Measurements from ENCODE around the gene LRRTM4.

Gene LRRTM4

DNA sequence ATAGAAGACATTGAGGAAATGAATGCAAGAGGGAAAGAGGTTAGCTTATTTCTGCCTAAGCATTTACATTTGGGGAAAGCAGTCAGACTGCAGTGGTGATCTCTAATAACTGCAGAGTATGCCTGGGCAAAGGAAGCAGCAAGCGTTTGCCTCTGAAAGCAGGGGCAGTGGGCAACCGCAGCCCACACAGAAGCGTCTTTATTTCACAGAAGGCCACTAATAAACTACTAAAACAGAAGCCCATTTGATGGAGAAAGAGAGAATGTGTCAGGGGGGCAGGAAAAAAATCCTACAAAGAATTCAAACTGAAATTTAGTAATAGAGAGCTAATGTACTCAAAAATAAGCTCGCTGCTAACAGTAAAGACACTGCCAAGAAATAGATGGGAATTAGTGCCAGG lies 53.1 kb downstream of the LRRTM4 start:
- no peak for DNase-seq

GRCh38 chr2:77459840-77460239 lies 62.3 kb downstream of the LRRTM4 start:
- DNase-seq, result no peak

DNA sequence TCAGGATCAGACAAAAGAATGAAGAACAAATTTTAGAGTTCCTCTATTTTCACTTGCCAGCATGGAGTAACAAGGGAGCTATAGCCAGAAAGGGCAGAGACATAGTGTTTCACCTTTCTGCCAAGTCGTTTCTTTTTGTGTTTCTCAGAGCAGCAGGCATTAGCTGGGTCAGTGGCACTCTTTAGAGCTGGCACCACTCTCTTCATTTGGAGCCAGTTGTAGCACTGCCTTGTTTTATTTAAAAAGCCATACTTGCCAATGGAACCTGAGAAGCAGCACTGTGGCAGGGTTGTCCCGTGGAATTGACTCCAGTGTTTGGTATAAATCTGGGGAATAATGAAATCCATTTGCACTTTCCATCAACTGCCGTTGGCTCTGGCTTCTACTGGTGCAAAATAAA lies 64.0 kb downstream of the LRRTM4 start:
- no peak for DNase-seq

GRCh38 chr2:77457665-77458064 lies 64.5 kb downstream of the LRRTM4 start:
- no peak for DNase-seq

GRCh38 chr2:77443076-77443475 lies 79.1 kb downstream of the LRRTM4 start:
- DNase-seq, result no peak

DNA sequence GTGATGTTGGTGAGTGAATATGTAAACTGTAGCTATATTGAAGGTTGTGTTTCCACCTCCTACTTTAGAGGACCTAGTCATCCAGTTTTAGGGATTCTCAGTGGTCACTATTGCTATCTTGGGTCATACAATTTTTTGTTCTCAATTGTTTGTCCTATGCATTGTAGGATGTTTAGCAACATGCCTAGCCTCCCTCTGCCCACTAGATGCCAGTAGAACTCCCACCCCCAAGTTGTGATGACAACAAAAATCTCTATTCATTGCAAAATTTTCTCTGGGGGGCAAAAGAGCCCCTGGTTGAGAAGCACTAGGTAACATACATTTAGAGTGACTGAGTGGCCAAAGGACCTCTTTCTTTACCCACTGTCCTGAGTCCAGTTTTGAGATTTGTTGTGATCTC lies 87.3 kb downstream of the LRRTM4 start:
- DNase-seq, result no peak

DNA sequence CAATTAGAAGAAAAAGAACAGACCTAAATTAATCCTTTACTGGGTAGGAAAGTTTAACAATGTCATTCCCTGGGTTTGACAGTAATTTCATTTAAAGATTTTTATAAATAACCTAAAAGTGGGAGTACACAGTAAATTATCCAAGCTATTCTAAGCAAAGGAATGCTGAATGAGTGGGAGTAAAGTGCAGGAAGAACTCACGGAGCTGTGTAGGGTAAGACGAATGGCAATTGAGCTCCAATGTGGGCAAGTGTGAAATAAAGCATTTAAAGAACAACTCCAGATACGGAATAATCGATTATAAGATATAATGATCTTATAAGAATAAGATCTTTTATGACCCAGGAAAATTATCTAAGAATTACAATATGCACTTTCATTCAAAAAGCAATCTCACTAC lies 93.2 kb downstream of the LRRTM4 start:
- DNase-seq, result no peak

- no peak for DNase-seq
Measured at GRCh38 chr2:77421971-77422370, 100.2 kb downstream of the LRRTM4 start.

DNA sequence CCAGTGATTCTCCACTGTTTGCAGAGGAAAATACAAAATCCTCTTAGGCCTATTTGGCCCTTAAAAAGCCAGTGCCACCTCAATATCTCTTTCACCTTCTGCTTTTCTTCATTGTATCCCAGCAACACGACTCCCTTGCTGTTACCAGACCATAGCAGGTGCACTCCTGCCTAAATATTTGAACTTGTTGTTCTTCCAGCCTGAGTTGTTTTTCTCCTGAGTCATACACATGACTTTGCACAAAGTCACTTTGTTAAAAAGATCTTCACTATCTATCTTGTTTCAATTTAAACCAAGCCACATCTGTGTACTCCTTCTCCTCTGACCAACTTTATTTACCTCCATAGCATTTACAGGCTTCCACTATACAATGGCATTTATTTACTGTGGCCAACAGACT lies 103.6 kb downstream of the LRRTM4 start:
- DNase-seq, result no peak

- no peak for DNase-seq
Measured at GRCh38 chr2:77404189-77404588, 118.0 kb downstream of the LRRTM4 start.

DNA sequence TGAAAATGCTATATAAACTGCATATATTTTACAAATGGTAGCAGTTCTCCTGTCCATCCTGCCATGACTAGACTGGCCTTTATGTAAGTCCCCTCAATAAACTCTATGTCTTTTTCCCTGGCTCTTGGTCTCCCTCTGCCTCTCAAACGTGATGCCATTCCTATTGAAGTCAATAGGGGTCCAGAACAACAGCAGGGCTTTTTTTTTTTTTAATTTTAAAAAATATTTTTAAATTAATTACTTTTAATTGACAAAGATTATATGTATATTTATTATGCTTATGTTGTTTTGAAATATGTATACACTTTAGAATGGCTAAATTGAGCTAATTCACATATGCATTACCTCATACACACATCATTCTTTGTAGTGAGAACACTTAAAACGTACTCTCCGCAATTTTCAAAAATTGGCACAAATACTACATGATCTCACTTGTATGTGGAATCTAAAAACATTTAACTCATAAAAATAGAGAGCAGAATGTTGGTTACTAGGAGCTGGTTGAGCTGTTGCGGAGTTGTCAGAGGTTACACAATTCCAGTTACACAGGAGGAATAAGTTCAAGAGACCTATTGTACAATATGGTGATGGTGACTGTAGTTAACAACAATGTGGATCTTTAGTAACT lies 123.1 kb downstream of the LRRTM4 start:
- DNase-seq, result no peak

- no peak for DNase-seq
Measured at GRCh38 chr2:77397763-77398162, 124.4 kb downstream of the LRRTM4 start.

GRCh38 chr2:77395011-77395410 lies 127.2 kb downstream of the LRRTM4 start:
- DNase-seq, result no peak

DNA sequence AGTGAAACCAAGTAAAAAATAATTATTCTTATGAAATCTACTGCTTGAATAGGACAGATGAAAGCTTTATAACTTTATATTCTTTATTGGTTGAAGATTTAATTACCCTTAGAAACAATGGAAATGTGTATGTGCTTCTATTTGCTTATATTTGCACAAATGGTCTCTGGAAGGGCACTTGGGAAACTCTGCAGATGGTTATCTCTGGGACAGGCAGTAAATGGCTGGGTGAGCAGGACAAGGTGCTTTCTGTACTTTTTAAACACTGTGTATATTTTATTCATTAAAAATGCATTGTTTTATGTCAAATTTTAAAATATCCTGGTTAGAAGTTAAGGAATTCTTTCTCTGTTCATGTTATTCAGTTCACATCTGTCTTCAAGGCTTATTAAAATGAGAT lies 131.1 kb downstream of the LRRTM4 start:
- no peak for DNase-seq

DNA sequence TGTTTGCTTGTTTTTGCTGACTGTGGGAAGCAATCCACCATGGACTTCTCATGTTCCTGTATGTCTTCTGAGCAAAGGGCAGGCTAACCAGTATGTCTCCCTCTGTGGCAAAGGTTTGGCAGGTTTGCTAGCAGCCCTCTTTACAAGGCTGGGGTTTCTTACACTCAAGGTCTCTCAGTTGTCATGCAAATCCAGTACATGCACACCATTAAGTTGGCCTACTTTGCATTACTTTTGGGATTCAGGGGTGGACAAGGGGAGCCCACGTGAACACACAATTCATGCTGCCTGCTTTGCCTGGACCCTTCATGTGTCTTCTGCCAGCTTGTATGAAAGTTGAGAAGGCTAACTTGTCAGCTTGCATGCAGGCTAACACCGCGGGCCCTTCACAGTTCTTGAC lies 134.9 kb downstream of the LRRTM4 start:
- DNase-seq, result no peak

- no peak for DNase-seq
Measured at GRCh38 chr2:77372636-77373035, 149.5 kb downstream of the LRRTM4 start.

GRCh38 chr2:77370511-77370910 lies 151.7 kb downstream of the LRRTM4 start:
- DNase-seq, result no peak

DNA sequence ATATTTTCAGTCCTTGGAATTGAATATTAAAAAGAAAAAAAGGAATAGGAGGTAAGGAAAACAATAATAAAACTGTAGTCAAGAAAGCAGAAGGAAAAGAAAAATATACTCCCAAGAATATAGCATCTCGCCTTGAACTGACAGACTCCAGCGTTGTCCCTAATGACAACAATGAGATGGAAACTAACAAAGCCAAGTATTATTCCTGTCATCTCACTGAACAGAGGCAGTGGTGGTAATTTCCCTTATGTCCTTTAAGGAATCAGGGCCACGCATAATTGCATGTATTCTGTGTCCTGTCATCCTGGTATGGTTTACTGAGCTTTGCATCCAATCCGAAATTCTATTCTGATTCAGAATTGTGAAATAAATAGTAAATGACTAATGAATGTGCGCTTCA lies 158.9 kb downstream of the LRRTM4 start:
- DNase-seq, result no peak

- DNase-seq, result no peak
Measured at GRCh38 chr2:77348821-77349220, 173.4 kb downstream of the LRRTM4 start.

- no peak for DNase-seq
Measured at GRCh38 chr2:77336013-77336412, 186.2 kb downstream of the LRRTM4 start.

DNA sequence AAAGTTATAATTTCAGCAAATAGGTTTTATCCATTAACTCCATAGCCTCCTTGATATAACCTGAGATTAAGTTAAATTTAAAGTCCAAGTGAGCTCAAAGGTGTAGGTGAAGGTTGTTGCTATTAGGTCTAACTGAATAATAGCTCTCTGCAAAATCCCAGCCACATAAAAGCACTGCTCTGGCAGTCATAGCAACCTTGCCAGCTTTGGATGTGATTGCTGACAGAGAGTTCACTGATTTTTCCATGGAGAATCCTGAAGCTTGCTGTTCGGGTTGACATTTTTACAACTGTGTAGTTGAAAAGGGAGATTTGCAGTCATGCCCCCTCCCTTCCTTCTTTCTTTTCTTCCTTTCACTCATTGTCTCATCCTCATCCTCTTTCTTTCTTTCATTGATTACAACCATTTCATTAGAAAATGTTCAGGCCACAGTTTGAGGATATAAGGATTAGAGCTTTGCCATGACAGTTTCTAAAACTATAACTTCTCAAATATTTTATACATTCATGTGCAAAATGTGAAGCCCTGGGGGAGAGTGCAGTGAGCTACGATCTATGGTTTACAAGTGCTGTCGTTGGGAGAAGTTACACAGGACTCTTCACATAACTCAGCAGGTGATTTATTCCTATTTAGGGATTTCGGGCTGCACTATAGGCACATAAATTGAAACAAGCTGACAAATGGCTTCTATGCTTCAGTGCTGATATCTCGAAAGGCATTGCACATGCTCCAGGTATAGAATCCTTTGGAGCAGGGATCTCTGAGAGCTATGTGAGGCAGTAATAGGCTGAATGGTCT lies 193.8 kb downstream of the LRRTM4 start:
- DNase-seq, result no peak

- DNase-seq, result no peak
Measured at GRCh38 chr2:77325395-77325794, 196.8 kb downstream of the LRRTM4 start.

DNA sequence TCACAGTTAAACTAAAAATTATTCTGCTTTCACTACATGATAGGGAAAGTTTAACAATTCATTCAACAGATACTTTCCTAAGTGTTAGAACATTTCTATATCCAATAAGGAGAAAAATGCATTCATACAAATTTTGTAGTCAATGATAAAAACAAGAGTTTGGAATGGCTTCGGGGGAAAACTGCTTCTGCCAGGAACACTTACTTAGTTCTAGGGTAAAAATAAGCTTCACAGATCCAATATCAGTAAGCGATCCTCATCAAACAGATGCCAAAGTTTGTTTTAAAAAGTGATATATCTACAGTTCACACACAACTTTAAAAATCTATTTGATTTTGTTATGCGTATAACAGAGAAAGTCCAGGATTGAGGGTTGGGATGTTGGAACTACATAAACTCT lies 199.7 kb downstream of the LRRTM4 start:
- DNase-seq, result no peak

- no peak for DNase-seq
Measured at GRCh38 chr2:77314721-77315120, 207.5 kb downstream of the LRRTM4 start.

DNA sequence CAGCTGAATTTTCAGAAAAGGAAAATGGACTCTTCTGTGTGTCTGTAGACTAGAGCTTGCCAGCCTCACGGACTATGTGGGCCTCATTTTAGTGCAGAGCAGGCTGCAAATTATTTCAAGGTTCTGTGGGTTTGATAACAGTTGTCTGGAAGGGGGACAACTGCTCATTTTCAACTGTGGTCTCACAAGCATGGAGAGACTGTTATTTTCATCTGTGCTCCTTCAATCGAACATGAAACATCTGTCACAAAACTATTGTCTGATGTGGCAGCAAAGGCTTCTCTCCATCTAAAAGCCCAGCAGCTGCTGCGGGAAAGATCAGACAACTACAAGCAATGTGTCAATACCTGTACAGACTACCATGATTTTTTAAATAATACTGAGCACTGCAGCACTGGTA lies 211.8 kb downstream of the LRRTM4 start:
- DNase-seq, result no peak
